PFSK-1 (cell line): ENCODE data around the gene TMX4.

ENCODE experiments used
- FOXP2 ChIP-seq: optimal IDR thresholded peaks from 2 replicates; pipeline ENCODE3; 2011; ENCODE audit warnings: borderline replicate concordance, control low read depth, inconsistent platforms; ENCODE audit not compliant: insufficient read depth; ENCODE audit errors: extremely low read length, extremely low read depth
- POLR2AphosphoS5 ChIP-seq: IDR thresholded peaks from 2 replicates; pipeline ENCODE4 v1.6.1; 2012; ENCODE audit warnings: low read depth, mild to moderate bottlenecking, control low read depth, low read length, moderate library complexity
- REST ChIP-seq, 2 experiments: IDR thresholded peaks; 2 replicates each; pipeline versions ENCODE4 v1.6.1 to v1.8.0; 2011 to 2012; ENCODE audit warnings: low read depth in 2 of 2, low read length in 2 of 2, control low read depth in 1 of 2, inconsistent platforms in 1 of 2, mild to moderate bottlenecking in 1 of 2, moderate library complexity in 1 of 2; ENCODE audit not compliant: insufficient read depth in 1 of 2
- SIN3A ChIP-seq: IDR thresholded peaks from 2 replicates; pipeline ENCODE4 v1.6.1; 2012; ENCODE audit warnings: mild to moderate bottlenecking, low read length, moderate library complexity, borderline replicate concordance; ENCODE audit not compliant: insufficient read depth
- TAF1 ChIP-seq: IDR thresholded peaks from 2 replicates; pipeline ENCODE4 v1.6.1; 2012; ENCODE audit warnings: low read length, control low read depth, borderline replicate concordance; ENCODE audit not compliant: insufficient read depth

GRCh38 chr20:7939663-7940062 lies 79.9 kb downstream of the TMX4 start:
- TF ChIP-seq REST (IDR thresholded peaks at IDR 0.05; ENCODE audit: insufficient read depth in 1 of 2, low read depth in 2 of 2, low read length in 2 of 2), result no peak
- no peak for TF ChIP-seq POLR2AphosphoS5
- no peak for TF ChIP-seq TAF1
- no peak for TF ChIP-seq SIN3A
- TF ChIP-seq FOXP2, result no peak
